ENCODE measurements around the gene IRAK1BP1.

DNA sequence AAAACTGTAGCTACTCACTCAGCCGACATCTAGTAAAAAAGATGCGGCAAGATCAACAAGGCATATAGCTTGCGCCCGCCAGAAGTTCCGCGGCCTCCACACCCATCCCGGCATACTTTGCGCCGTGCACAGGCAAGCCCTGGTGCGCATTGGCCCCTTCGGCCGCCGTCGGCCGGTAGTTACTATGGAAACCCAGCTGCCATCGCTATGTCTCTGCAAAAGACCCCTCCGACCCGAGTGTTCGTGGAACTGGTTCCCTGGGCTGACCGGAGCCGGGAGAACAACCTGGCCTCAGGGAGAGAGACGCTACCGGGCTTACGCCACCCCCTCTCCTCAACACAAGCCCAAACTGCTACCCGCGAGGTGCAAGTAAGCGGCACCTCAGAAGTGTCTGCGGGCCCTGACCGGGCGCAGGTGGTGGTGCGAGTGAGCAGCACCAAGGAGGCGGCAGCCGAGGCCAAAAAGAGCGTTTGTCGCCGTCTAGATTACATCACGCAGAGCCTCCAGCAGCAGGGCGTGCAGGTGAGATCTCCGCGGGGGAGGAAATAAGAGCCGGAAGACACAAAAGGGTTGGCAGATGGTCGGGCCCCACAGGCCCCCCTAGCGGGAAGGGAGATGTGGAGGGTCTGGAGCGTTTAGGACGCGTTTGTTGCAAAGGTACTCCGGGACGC lies at the start of gene IRAK1BP1:
- TF ChIP-seq EZH2 (IDR thresholded peaks at IDR 0.05; ENCODE audit: low read length) = no peak
- TF ChIP-seq, protein P1, sequence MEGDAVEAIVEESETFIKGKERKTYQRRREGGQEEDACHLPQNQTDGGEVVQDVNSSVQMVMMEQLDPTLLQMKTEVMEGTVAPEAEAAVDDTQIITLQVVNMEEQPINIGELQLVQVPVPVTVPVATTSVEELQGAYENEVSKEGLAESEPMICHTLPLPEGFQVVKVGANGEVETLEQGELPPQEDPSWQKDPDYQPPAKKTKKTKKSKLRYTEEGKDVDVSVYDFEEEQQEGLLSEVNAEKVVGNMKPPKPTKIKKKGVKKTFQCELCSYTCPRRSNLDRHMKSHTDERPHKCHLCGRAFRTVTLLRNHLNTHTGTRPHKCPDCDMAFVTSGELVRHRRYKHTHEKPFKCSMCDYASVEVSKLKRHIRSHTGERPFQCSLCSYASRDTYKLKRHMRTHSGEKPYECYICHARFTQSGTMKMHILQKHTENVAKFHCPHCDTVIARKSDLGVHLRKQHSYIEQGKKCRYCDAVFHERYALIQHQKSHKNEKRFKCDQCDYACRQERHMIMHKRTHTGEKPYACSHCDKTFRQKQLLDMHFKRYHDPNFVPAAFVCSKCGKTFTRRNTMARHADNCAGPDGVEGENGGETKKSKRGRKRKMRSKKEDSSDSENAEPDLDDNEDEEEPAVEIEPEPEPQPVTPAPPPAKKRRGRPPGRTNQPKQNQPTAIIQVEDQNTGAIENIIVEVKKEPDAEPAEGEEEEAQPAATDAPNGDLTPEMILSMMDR (optimal IDR thresholded peaks at IDR 0.05 in 1 of 3, IDR thresholded peaks at IDR 0.05 in 1 of 3, conservative IDR thresholded peaks at IDR 0.05 in 1 of 3; ENCODE audit: extremely low read depth in 1 of 3, insufficient read depth in 2 of 3, low read length in 3 of 3) = no peak
